Neural crest cell (in vitro differentiated cells): ENCODE measurements around the gene IGFL4. TPM values are rescaled to one million over a fixed set of nuclear protein-coding genes. Genes with fewer than 3 reads are reported as not detected.

ENCODE experiments used
- DNase-seq: peaks from one replicate; pipeline ENCODE4 v3.0.0; 2021; ENCODE audit warnings: low read depth, mixed read lengths, low spot score
- H3K27ac Mint-ChIP-seq: one replicate; pipeline ENCODE4 v1.8.0; 2021; ENCODE audit warnings: mild to moderate bottlenecking, mixed read lengths; ENCODE audit not compliant: unreplicated experiment
- H3K27me3 Mint-ChIP-seq: 2 replicates; pipeline ENCODE4 v1.8.0; 2021; ENCODE audit warnings: low read depth, mild to moderate bottlenecking, mixed read lengths
- H3K36me3 Mint-ChIP-seq: 2 replicates; pipeline ENCODE4 v1.8.0; 2021; ENCODE audit warnings: low read depth, mild to moderate bottlenecking, mixed read lengths
- H3K4me1 Mint-ChIP-seq: 2 replicates; pipeline ENCODE4 v1.8.0; 2021; ENCODE audit warnings: mixed read lengths
- H3K4me3 Mint-ChIP-seq: one replicate; pipeline ENCODE4 v1.8.0; 2021; ENCODE audit warnings: mild to moderate bottlenecking, mixed read lengths
- H3K9me3 Mint-ChIP-seq: 2 replicates; pipeline ENCODE4 v1.8.0; 2021; ENCODE audit warnings: mixed read lengths
- CTCF ChIP-seq: fragments of 200-600 bp; sonication (generic); conservative IDR thresholded peaks from 2 replicates; pipeline ENCODE4 v1.5.0; 2021; ENCODE audit warnings: antibody characterized with exemption, mild to moderate bottlenecking
- microRNA-seq: library from miRNA; unstranded; fragments of <30 nt; microRNA quantifications from one replicate; pipeline ENCODE4, GENCODE V29; 2020
- total RNA-seq: library from RNA; stranded (reverse); gene quantifications from 2 replicates; pipeline ENCODE4 v1.2.1, GENCODE V29; 2021

IGFL4 gene
- total RNA-seq, 1 donor from 2014 or later = 0.70 TPM

GRCh38 chr19:45995715-45996385 lies 45.0 kb downstream of the IGFL4 start:
- Mint-ChIP-seq H3K27ac (no peak overlapping the region), H3K9me3 (no peaks in the 10 kb centered on the region)

GRCh38 chr19:45994998-45995714 lies 45.6 kb downstream of the IGFL4 start, which contains the start of gene CCDC61:
Gene CCDC61 (plus strand): TSS chr19:45995467. CDS start chr19:46003019, 7,552 bp downstream.
- Mint-ChIP-seq H3K4me1 (peaks cover 22% of the 10 kb centered on the region), H3K36me3 (no peaks in the 10 kb centered on the region), H3K9me3 (no peaks in the 10 kb centered on the region), H3K27me3 (peaks cover 21% of the 10 kb centered on the region), H3K27ac (no peak within 1 kb of the TSS), H3K4me3 (no peak within 1 kb of the TSS)
- TF ChIP-seq CTCF = no peak
- peak; percentile 95 for DNase-seq

More at GRCh38 chr19:45995715-45996385, 45.0 kb downstream of the IGFL4 start:
- no peak for DNase-seq
- Mint-ChIP-seq H3K4me3 (no peak overlapping the region), H3K36me3 (no peaks in the 10 kb centered on the region), H3K4me1 (peaks cover 27% of the 10 kb centered on the region), H3K27me3 (peaks cover 24% of the 10 kb centered on the region)
- TF ChIP-seq CTCF = no peak

DNA sequence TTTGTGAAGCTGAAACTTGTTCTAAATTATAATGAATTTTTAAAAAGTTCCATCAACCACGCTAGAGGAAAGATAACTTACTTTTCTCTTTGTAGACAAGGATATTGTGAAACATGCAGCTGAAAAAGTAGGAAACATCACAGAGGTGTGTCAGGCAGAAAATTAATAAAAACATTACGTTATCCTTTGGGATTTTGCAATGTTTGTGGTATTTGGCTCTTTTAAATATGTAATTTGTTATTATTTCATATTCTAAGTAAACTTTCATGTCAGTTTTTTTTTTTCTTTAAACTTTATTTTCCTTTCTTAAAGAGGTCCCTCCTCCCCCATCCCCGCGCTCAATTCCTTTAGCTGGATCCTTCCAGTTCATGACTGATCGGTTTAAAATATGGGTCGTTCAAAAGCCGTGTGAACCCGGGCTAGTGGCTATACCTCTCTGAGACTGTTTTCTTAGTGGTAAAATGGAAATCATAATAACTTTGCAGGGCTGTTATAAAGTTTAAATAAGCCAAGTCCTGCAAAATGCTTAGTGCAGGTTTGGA lies 46.3 kb downstream of the IGFL4 start:
- Mint-ChIP-seq H3K27ac (no peak overlapping the region), H3K4me3 (no peak overlapping the region), H3K36me3 (no peaks in the 10 kb centered on the region), H3K4me1 (peaks cover 15% of the 10 kb centered on the region), H3K27me3 (peaks cover 19% of the 10 kb centered on the region), H3K9me3 (no peaks in the 10 kb centered on the region)
- no peak for DNase-seq
- no peak for TF ChIP-seq CTCF

DNA sequence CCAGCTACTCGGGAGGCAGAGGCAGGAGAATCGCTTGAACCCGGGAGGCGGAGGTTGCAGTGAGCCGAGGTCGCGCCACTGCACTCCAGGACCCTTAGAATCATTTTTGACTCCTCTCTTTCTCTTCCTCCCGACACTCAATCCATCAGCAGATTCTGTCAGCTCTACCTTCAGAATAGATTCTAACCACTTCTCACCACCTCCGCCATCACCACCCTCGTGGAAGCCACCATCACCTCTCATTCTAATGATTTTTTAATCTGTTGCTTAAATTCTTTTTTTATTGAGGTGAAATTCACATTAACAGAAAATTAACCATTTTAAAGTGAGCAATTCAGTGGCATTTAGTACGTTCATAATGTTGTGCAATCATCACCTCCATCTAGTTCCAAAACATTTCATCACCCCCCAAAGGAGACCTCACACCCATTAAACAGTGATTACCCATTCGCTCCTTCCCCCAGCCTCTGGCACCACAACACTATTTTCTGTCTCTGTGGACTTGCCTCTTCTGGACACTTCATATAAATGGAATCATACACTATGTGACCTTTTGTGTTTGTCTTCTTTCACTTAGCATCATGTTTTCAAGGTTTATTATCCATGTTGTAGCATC lies 50.6 kb downstream of the IGFL4 start:
- no peak for TF ChIP-seq CTCF
- Mint-ChIP-seq H3K27ac (no peak overlapping the region), H3K4me3 (no peak overlapping the region), H3K4me1 (no peaks in the 10 kb centered on the region), H3K27me3 (peaks cover 14% of the 10 kb centered on the region), H3K9me3 (no peaks in the 10 kb centered on the region), H3K36me3 (no peaks in the 10 kb centered on the region)
- DNase-seq = no peak

Small RNA genes within 50 kb of the gene (microRNA-seq; reads per million reads assigned to microRNA genes)
- gene MIR769 = 893 reads per million, percentile 80 among the genes with 10 or more reads in this experiment

Other genes with a start within 250 kb of the IGFL4 start
- gene DMWD, start 248.2 kb downstream of the IGFL4 start, total RNA-seq = 107 and 110 TPM in 2 replicates
- gene RSPH6A, start 225.7 kb downstream of the IGFL4 start, total RNA-seq = 0.32 and 0.44 TPM in 2 replicates
- gene SYMPK, start 177.9 kb downstream of the IGFL4 start, total RNA-seq = 105 and 115 TPM in 2 replicates
- gene FOXA3, start 176.7 kb downstream of the IGFL4 start, total RNA-seq = not detected in 2 replicates
- gene IRF2BP1, start 154.9 kb downstream of the IGFL4 start, total RNA-seq = 28.6 and 33.1 TPM in 2 replicates
- 9.1 and 9.6 TPM in 2 replicates for gene MYPOP, start 138.4 kb downstream of the IGFL4 start, total RNA-seq
- gene NANOS2, start 126.2 kb downstream of the IGFL4 start, total RNA-seq = not detected in 2 replicates
- 25.5 and 25.6 TPM in 2 replicates for gene NOVA2, start 67.1 kb downstream of the IGFL4 start, total RNA-seq
- gene CCDC61, start 45.5 kb downstream of the IGFL4 start, total RNA-seq = 17.6 and 18.1 TPM in 2 replicates
- not detected in 2 replicates for gene PGLYRP1, start 17.9 kb downstream of the IGFL4 start, total RNA-seq
- not detected in 2 replicates for gene IGFL3, start 83.7 kb upstream of the IGFL4 start, total RNA-seq
- not detected in 2 replicates for gene IGFL2, start 107.2 kb upstream of the IGFL4 start, total RNA-seq
- gene IGFL1, start 188.7 kb upstream of the IGFL4 start, total RNA-seq = not detected in 2 replicates